SK-N-SH (cell line): ENCODE results near the gene EIF3D. TPM values are rescaled to one million over a fixed set of nuclear protein-coding genes. Genes with fewer than 3 reads are reported as not detected.

Experiments used
- CTCF ChIA-PET: fragments of 300-600, 350-600 bp; formaldehyde crosslinking; extraction: SDS; loops from one replicate; lab custom pipeline; 2021; lab: Yijun Ruan, JAX
- POLR2A ChIA-PET: fragments of 350-600 bp; sonication (Branson Sonifier 250); formaldehyde crosslinking; extraction: SDS; loops from one replicate; lab custom pipeline; 2020; ENCODE audit warnings: antibody characterized with exemption, inconsistent platforms; lab: Yijun Ruan, JAX
- DNase-seq: peaks from one replicate; pipeline ENCODE4 v3.0.0; 2012
- H2AFZ ChIP-seq: fragments of 200-600 bp; sonication (generic); 2 replicates; pipeline ENCODE4 v1.8.1; 2016; ENCODE audit warnings: antibody characterized with exemption, mild to moderate bottlenecking, low read depth
- H3F3A ChIP-seq: fragments of 200-600 bp; sonication (generic); replicated peaks from 2 replicates; pipeline ENCODE3; 2016; ENCODE audit warnings: antibody characterized with exemption, mild to moderate bottlenecking; ENCODE audit not compliant: insufficient read depth
- H3K27ac ChIP-seq, 2 experiments: fragments of 200-500 bp in 1 of 2; fragments of 200-600 bp in 1 of 2; sonication (Bioruptor generic) in 1 of 2; sonication (generic), shearing (Covaris generic) in 1 of 2; 2 replicates each; pipeline versions ENCODE4 v1.5.1 to v1.6.1; 2014 to 2016; ENCODE audit warnings: low read depth in 2 of 2, inconsistent platforms in 1 of 2, low read length in 1 of 2, mild to moderate bottlenecking in 1 of 2, mixed read lengths in 1 of 2
- H3K27me3 ChIP-seq: fragments of 200-600 bp; sonication (generic), shearing (Covaris generic); 2 replicates; pipeline ENCODE4 v1.6.1; 2016; ENCODE audit warnings: mixed run types; ENCODE audit not compliant: insufficient read depth
- H3K36me3 ChIP-seq, 2 experiments: fragments of 200-500 bp in 1 of 2; fragments of 200-600 bp in 1 of 2; sonication (Bioruptor generic) in 1 of 2; sonication (generic) in 1 of 2; replicated peaks in 1 of 2; 2 replicates each; pipeline versions ENCODE3 to v1.5.1; 2014 to 2016; ENCODE audit warnings: low read length in 1 of 2, mild to moderate bottlenecking in 1 of 2; ENCODE audit not compliant: insufficient read depth in 2 of 2, control insufficient read depth in 1 of 2
- H3K4me1 ChIP-seq, 2 experiments: fragments of 200-500 bp in 1 of 2; fragments of 200-600 bp in 1 of 2; sonication (Bioruptor generic) in 1 of 2; sonication (generic), shearing (Covaris generic) in 1 of 2; 2 replicates each; pipeline versions ENCODE4 v1.5.1 to v1.6.1; 2014 to 2016; ENCODE audit warnings: low read depth in 1 of 2, low read length in 1 of 2, mixed run types in 1 of 2; ENCODE audit not compliant: insufficient read depth in 2 of 2, control insufficient read depth in 1 of 2
- H3K4me2 ChIP-seq: fragments of 200-600 bp; sonication (generic), shearing (Covaris generic); 2 replicates; pipeline ENCODE4 v1.6.1; 2017; ENCODE audit warnings: mixed run types
- H3K4me3 ChIP-seq, 2 experiments: fragments of 200-500 bp in 1 of 2; fragments of 200-600 bp in 1 of 2; sonication (Bioruptor generic) in 1 of 2; sonication (generic), shearing (Covaris generic) in 1 of 2; 2 replicates each; pipeline versions ENCODE4 v1.5.1 to v1.8.1; 2014 to 2016; ENCODE audit warnings: low read depth in 2 of 2, inconsistent platforms in 1 of 2, low read length in 1 of 2, mild to moderate bottlenecking in 1 of 2, mixed read lengths in 1 of 2, moderate library complexity in 1 of 2
- H3K79me2 ChIP-seq: fragments of 200-600 bp; sonication (generic); 2 replicates; pipeline ENCODE4 v1.8.1; 2017; ENCODE audit warnings: mild to moderate bottlenecking; ENCODE audit not compliant: insufficient read depth
- H3K9ac ChIP-seq: fragments of 200-600 bp; sonication (generic); 2 replicates; pipeline ENCODE4 v1.6.1; 2017; ENCODE audit warnings: mixed run types
- H3K9me2 ChIP-seq: fragments of 200-600 bp; sonication (generic); 2 replicates; pipeline ENCODE4 v1.6.1; 2017; ENCODE audit warnings: mixed run types
- H3K9me3 ChIP-seq: fragments of 200-600 bp; sonication (generic); 2 replicates; pipeline ENCODE4 v1.6.1; 2017; ENCODE audit warnings: mixed run types, mild to moderate bottlenecking, moderate library complexity
- H4K20me1 ChIP-seq: fragments of 200-600 bp; sonication (generic); 2 replicates; pipeline ENCODE4 v1.6.1; 2017; ENCODE audit warnings: mild to moderate bottlenecking, mixed run types; ENCODE audit not compliant: insufficient read depth
- EZH2phosphoT487 ChIP-seq: fragments of 200-600 bp; sonication (generic); IDR thresholded peaks from 2 replicates; pipeline ENCODE4 v1.6.1; 2017; ENCODE audit warnings: low read depth, mixed run types, mild to moderate bottlenecking, antibody characterized with exemption, moderate library complexity, borderline replicate concordance
- FOSL2 ChIP-seq: IDR thresholded peaks from 2 replicates; pipeline ENCODE4 v1.4.0; 2012; ENCODE audit warnings: low read depth, mild to moderate bottlenecking, moderate library complexity, borderline replicate concordance
- FOXJ3 ChIP-seq: sonication (generic); formaldehyde crosslinking; IDR thresholded peaks from 2 replicates; pipeline ENCODE4 v1.5.1; 2020; ENCODE audit warnings: mild to moderate bottlenecking, missing genetic modification reagents
- NRF1 ChIP-seq: IDR thresholded peaks from 2 replicates; pipeline ENCODE4 v1.6.1; 2012; ENCODE audit warnings: low read depth, mild to moderate bottlenecking, low read length
- REST ChIP-seq: IDR thresholded peaks from 2 replicates; pipeline ENCODE4 v1.6.1; 2012; ENCODE audit warnings: mild to moderate bottlenecking, low read depth, low read length, moderate library complexity
- RFX5 ChIP-seq: IDR thresholded peaks from 2 replicates; pipeline ENCODE4 v1.6.1; 2012; ENCODE audit warnings: mild to moderate bottlenecking, improper control_type of control experiment, low read length
- SMC3 ChIP-seq: IDR thresholded peaks from 2 replicates; pipeline ENCODE4 v1.6.1; 2012; ENCODE audit warnings: low read depth, low read length, improper control_type of control experiment
- YY1 ChIP-seq: IDR thresholded peaks from 2 replicates; pipeline ENCODE4 v1.4.0; 2012; ENCODE audit warnings: low read depth, mild to moderate bottlenecking
- ZBTB33 ChIP-seq: IDR thresholded peaks from 2 replicates; pipeline ENCODE4 v1.4.0; 2012; ENCODE audit warnings: low read depth, borderline replicate concordance
- WGBS: methylation state at CpG from one replicate; pipeline ENCODE4 v1.1.6; 2017; ENCODE audit warnings: low lambda C conversion rate; 5-methylcytosine and 5-hydroxymethylcytosine counted together
- polyA plus RNA-seq, 3 experiments: library from polyadenylated mRNA; depleted of rRNA; stranded (reverse); fragments of >200 nt; gene quantifications; 2 replicates each; pipeline ENCODE4 v1.2.3, GENCODE V29; 2012

Gene EIF3D
- polyA plus RNA-seq, 1 of the 3 experiments (the other 2 are of a cell fraction), result 423 TPM

- TF ChIP-seq EZH2phosphoT487 (no peak), FOXJ3 (CRISPR knock-in tag) (no peak), YY1 (no peak), RFX5 (no peak), SMC3 (no peak), ZBTB33 (no peak), NRF1 (no peak), FOSL2 (no peak), REST (no peak)
Measured at GRCh38 chr22:36548606-36549005, 19.6 kb upstream of the EIF3D start (continued).

- Histone ChIP-seq H4K20me1 (no peaks in the 10 kb centered on the region), H3K27me3 (peaks cover 15% of the 10 kb centered on the region), H3K4me1 (peaks cover 0 to 2% of the 10 kb centered on the region in 2 experiments; a peak in 1 of 4 replicates), H3K4me3 (no peak overlapping the region)
- POLR2A ChIA-PET, result interaction anchor here (0.6 kb wide), 1 partner anchor 310 kb away, joined by 3 read pairs; no protein-coding TSS in a partner anchor
- peak; percentile 56; the same call in 1 of the 2 replicates for TF ChIP-seq FOSL2
- no peak for TF ChIP-seq RFX5
- no peak for TF ChIP-seq SMC3
- TF ChIP-seq, all 33 proteins: peak for 1
- Histone ChIP-seq H3K9me3 (no peaks in the 10 kb centered on the region), H3K9ac (no peak overlapping the region), H3K27ac (no peak overlapping the region), H3F3A (peaks cover 21% of the 10 kb centered on the region), H3K4me2 (no peak overlapping the region), H3K36me3 (no peaks in the 10 kb centered on the region), H3K79me2 (no peaks in the 10 kb centered on the region), H3K9me2 (no peaks in the 10 kb centered on the region), H2AFZ (no peak overlapping the region)
- no peak for DNase-seq
- WGBS, result 23% methylated on average over 6 of the region's 6 CpGs
- CTCF ChIA-PET, result interaction anchor here (0.6 to 4.4 kb wide), 41 partner anchors 9 to 713 kb away, joined by 3 to 61 read pairs (median 4); partner anchors contain the start of genes IFT27 and NCF4
Measured at GRCh38 chr22:36546932-36547331, 18.0 kb upstream of the EIF3D start.
